H1 (cell line): ENCODE data around the gene SLC20A1. TPM values are rescaled to one million over a fixed set of nuclear protein-coding genes. Genes with fewer than 3 reads are reported as not detected.

Experiments used
- CTCF ChIA-PET: fragments of 300-600 bp; sonication (Branson Sonifier 250); formaldehyde crosslinking; loops from one replicate; lab custom pipeline; 2021; ENCODE audit not compliant: partially characterized antibody; lab: Charles Lee
- POLR2A ChIA-PET: fragments of 300-600 bp; sonication (Branson Sonifier 250); formaldehyde crosslinking; loops from one replicate; lab custom pipeline; 2021; ENCODE audit warnings: inconsistent platforms; ENCODE audit not compliant: partially characterized antibody; lab: Charles Lee
- DNase-seq, 2 experiments: peaks; one replicate each; pipeline versions ENCODE4 v3.0.0 to v3.0.0-alpha.2; 2010 to 2022; ENCODE audit warnings: low spot score in 2 of 2, low read depth in 1 of 2, mixed read lengths in 1 of 2
- FAIRE-seq: peaks from 2 replicates; lab custom pipeline; 2011; peaks lifted over from hg19 to GRCh38; lab: Jason Lieb, UNC
- H2AFZ ChIP-seq: 2 replicates; pipeline ENCODE4 v1.8.1; 2012; ENCODE audit warnings: low read length, inconsistent platforms
- H2AK5ac ChIP-seq: 2 replicates; pipeline ENCODE4 v1.6.1; 2013; ENCODE audit warnings: low read depth, low read length
- H2BK120ac ChIP-seq: replicated peaks from 2 replicates; pipeline ENCODE3; 2013; ENCODE audit warnings: low read depth, low read length, inconsistent platforms
- H2BK12ac ChIP-seq: 2 replicates; pipeline ENCODE4 v1.6.1; 2013; ENCODE audit warnings: low read depth, low read length
- H2BK15ac ChIP-seq: 2 replicates; pipeline ENCODE4 v1.6.1; 2013; ENCODE audit warnings: low read length
- H2BK20ac ChIP-seq: 2 replicates; pipeline ENCODE4 v1.6.1; 2013; ENCODE audit warnings: low read length
- H2BK5ac ChIP-seq: 2 replicates; pipeline ENCODE4 v1.6.1; 2013; ENCODE audit warnings: low read depth, low read length
- H3K14ac ChIP-seq: 2 replicates; pipeline ENCODE4 v1.6.1; 2013; ENCODE audit warnings: inconsistent platforms; ENCODE audit not compliant: insufficient read length
- H3K18ac ChIP-seq: 2 replicates; pipeline ENCODE4 v1.6.1; 2013; ENCODE audit warnings: low read length; ENCODE audit errors: extremely low read depth
- H3K23ac ChIP-seq: 2 replicates; pipeline ENCODE4 v1.6.1; 2013; ENCODE audit warnings: inconsistent platforms; ENCODE audit not compliant: insufficient read length
- H3K23me2 ChIP-seq: 2 replicates; pipeline ENCODE4 v1.6.1; 2013; ENCODE audit warnings: low read depth, low read length
- H3K27ac ChIP-seq: 2 replicates; pipeline ENCODE4 v1.6.1; 2011; ENCODE audit warnings: low read depth, low read length, inconsistent platforms
- H3K27me3 ChIP-seq, 4 experiments: replicated peaks in 1 of 4; 1 replicate in 1 of 4; 2 replicates in 3 of 4; pipeline versions ENCODE4 v1.6.1 to v1.8.1; 2011 to 2013; ENCODE audit warnings: low read length in 3 of 4, mild to moderate bottlenecking in 3 of 4, inconsistent platforms in 2 of 4, mixed read lengths in 2 of 4, moderate library complexity in 1 of 4; ENCODE audit not compliant: control insufficient read depth in 3 of 4, insufficient read depth in 3 of 4; ENCODE audit errors: extremely low read depth in 1 of 4
- H3K36me3 ChIP-seq, 4 experiments: 2 replicates each; pipeline versions ENCODE4 v1.6.1 to v1.8.1; 2011 to 2013; ENCODE audit warnings: mild to moderate bottlenecking in 4 of 4, low read length in 3 of 4, moderate library complexity in 2 of 4, control low read depth in 1 of 4, inconsistent platforms in 1 of 4; ENCODE audit not compliant: insufficient read depth in 4 of 4, control insufficient read depth in 2 of 4
- H3K4ac ChIP-seq: replicated peaks from 2 replicates; pipeline ENCODE3; 2013; ENCODE audit warnings: low read length, low read depth, mixed read lengths, inconsistent platforms; ENCODE audit not compliant: insufficient read length
- H3K4me1 ChIP-seq, 4 experiments: replicated peaks in 1 of 4; 1 replicate in 1 of 4; 2 replicates in 3 of 4; pipeline versions ENCODE4 v1.6.1 to v1.8.1; 2011 to 2013; ENCODE audit warnings: low read length in 3 of 4, inconsistent platforms in 2 of 4, mixed read lengths in 1 of 4; ENCODE audit not compliant: insufficient read depth in 4 of 4, control insufficient read depth in 3 of 4
- H3K4me2 ChIP-seq, 2 experiments: 2 replicates each; pipeline versions ENCODE4 v1.6.1 to v1.8.1; 2011 to 2013; ENCODE audit warnings: low read depth in 2 of 2, low read length in 2 of 2, control low read depth in 1 of 2, inconsistent platforms in 1 of 2, mild to moderate bottlenecking in 1 of 2; ENCODE audit not compliant: insufficient read depth in 1 of 2
- H3K4me3 ChIP-seq, 4 experiments: fragments of 200-600, 300-600 bp in 1 of 4; sonication (generic), shearing (Covaris generic), sonication (Bioruptor Twin) in 1 of 4; 2 replicates each; pipeline versions ENCODE4 v1.5.1 to v1.8.1; 2011 to 2016; ENCODE audit warnings: low read length in 4 of 4, low read depth in 3 of 4, control low read depth in 2 of 4, inconsistent platforms in 2 of 4, mild to moderate bottlenecking in 2 of 4, mixed read lengths in 1 of 4, moderate library complexity in 1 of 4; ENCODE audit not compliant: insufficient read depth in 2 of 4; ENCODE audit errors: extremely low read depth in 1 of 4
- H3K56ac ChIP-seq: replicated peaks from 2 replicates; pipeline ENCODE3; 2013; ENCODE audit warnings: low read depth, mild to moderate bottlenecking, mixed read lengths, low read length, inconsistent platforms; ENCODE audit not compliant: insufficient read length
- H3K79me1 ChIP-seq: 2 replicates; pipeline ENCODE4 v1.6.1; 2013; ENCODE audit warnings: low read depth, low read length, control low read depth
- H3K79me2 ChIP-seq, 2 experiments: 2 replicates each; pipeline versions ENCODE4 v1.6.1 to v1.8.1; 2012 to 2013; ENCODE audit warnings: low read length in 2 of 2, mild to moderate bottlenecking in 2 of 2, inconsistent platforms in 1 of 2; ENCODE audit not compliant: insufficient read depth in 2 of 2, control insufficient read depth in 1 of 2
- H3K9ac ChIP-seq, 4 experiments: replicated peaks in 1 of 4; 1 replicate in 1 of 4; 2 replicates in 3 of 4; pipeline versions ENCODE4 v1.6.1 to v1.8.1; 2011 to 2013; ENCODE audit warnings: low read depth in 3 of 4, low read length in 3 of 4, control low read depth in 2 of 4, mild to moderate bottlenecking in 2 of 4, moderate library complexity in 2 of 4, inconsistent platforms in 1 of 4; ENCODE audit errors: extremely low read depth in 1 of 4
- H3K9me3 ChIP-seq, 2 experiments: 2 replicates each; pipeline versions ENCODE4 v1.6.1 to v1.8.1; 2012 to 2013; ENCODE audit warnings: mild to moderate bottlenecking in 2 of 2, moderate library complexity in 2 of 2, control low read depth in 1 of 2, inconsistent platforms in 1 of 2, low read depth in 1 of 2, low read length in 1 of 2, mixed read lengths in 1 of 2; ENCODE audit not compliant: insufficient read depth in 2 of 2
- H4K20me1 ChIP-seq, 2 experiments: replicated peaks in 1 of 2; 2 replicates each; pipeline versions ENCODE3 to v1.8.1; 2011 to 2013; ENCODE audit warnings: inconsistent platforms in 2 of 2, low read length in 2 of 2, mild to moderate bottlenecking in 1 of 2; ENCODE audit not compliant: insufficient read depth in 2 of 2, control insufficient read depth in 1 of 2
- H4K5ac ChIP-seq: 2 replicates; pipeline ENCODE4 v1.6.1; 2013; ENCODE audit warnings: low read length, low read depth, mixed read lengths, inconsistent platforms; ENCODE audit not compliant: insufficient read length
- H4K8ac ChIP-seq: 2 replicates; pipeline ENCODE4 v1.8.0; 2013; ENCODE audit warnings: mild to moderate bottlenecking, moderate library complexity, low read length, inconsistent platforms; ENCODE audit not compliant: insufficient read depth; ENCODE audit errors: extremely low read depth
- H4K91ac ChIP-seq: replicated peaks from 2 replicates; pipeline ENCODE3; 2013; ENCODE audit warnings: low read length, mixed read lengths, inconsistent platforms; ENCODE audit not compliant: insufficient read length
- ATF3 ChIP-seq: IDR thresholded peaks from 2 replicates; pipeline ENCODE4 v1.6.1; 2011; ENCODE audit warnings: low read depth, mild to moderate bottlenecking, low read length; ENCODE audit not compliant: insufficient read depth
- CBX8 ChIP-seq: fragments of 300-800, 300-1000 bp; sonication (generic); IDR thresholded peaks from 2 replicates; pipeline ENCODE4 v1.7.1; 2016; ENCODE audit warnings: low read depth, low read length, borderline replicate concordance
- CEBPB ChIP-seq: IDR thresholded peaks from 2 replicates; pipeline ENCODE4 v1.6.1; 2012; ENCODE audit warnings: low read depth, low read length
- KDM5A ChIP-seq: fragments of 200-600 bp; IDR thresholded peaks from 2 replicates; pipeline ENCODE4 v1.7.1; 2012; ENCODE audit warnings: mild to moderate bottlenecking, low read length, inconsistent platforms, mixed read lengths
- NRF1 ChIP-seq: IDR thresholded peaks from 2 replicates; pipeline ENCODE4 v1.6.1; 2011; ENCODE audit warnings: mild to moderate bottlenecking, low read depth, low read length, improper control_type of control experiment
- POU5F1 ChIP-seq: IDR thresholded peaks from 2 replicates; pipeline ENCODE4 v1.6.1; 2011; ENCODE audit warnings: low read depth, mild to moderate bottlenecking, low read length, moderate library complexity
- RBBP5 ChIP-seq: IDR thresholded peaks from 2 replicates; pipeline ENCODE4 v1.7.1; 2012; ENCODE audit warnings: low read depth, mild to moderate bottlenecking, inconsistent platforms, low read length, moderate library complexity, borderline replicate concordance
- RFX5 ChIP-seq: IDR thresholded peaks from 2 replicates; pipeline ENCODE4 v1.6.1; 2011; ENCODE audit warnings: low read depth, low read length, improper control_type of control experiment, borderline replicate concordance
- SIX5 ChIP-seq: IDR thresholded peaks from 2 replicates; pipeline ENCODE4 v1.6.1; 2011; ENCODE audit warnings: mild to moderate bottlenecking, low read depth, low read length
- SP1 ChIP-seq: IDR thresholded peaks from 2 replicates; pipeline ENCODE4 v1.6.1; 2011; ENCODE audit warnings: low read depth, low read length
- SP4 ChIP-seq: IDR thresholded peaks from 2 replicates; pipeline ENCODE4 v1.6.1; 2012; ENCODE audit warnings: low read length, inconsistent platforms
- SUZ12 ChIP-seq: fragments of 200-600 bp; sonication (generic); IDR thresholded peaks from 2 replicates; pipeline ENCODE4 v1.6.1; 2012; ENCODE audit warnings: mild to moderate bottlenecking, inconsistent platforms, low read length, moderate library complexity, mixed read lengths
- TCF12 ChIP-seq: IDR thresholded peaks from 2 replicates; pipeline ENCODE4 v1.6.1; 2011; ENCODE audit warnings: low read depth, mild to moderate bottlenecking, low read length
- TEAD4 ChIP-seq: IDR thresholded peaks from 2 replicates; pipeline ENCODE4 v1.6.1; 2012; ENCODE audit warnings: low read depth, low read length, inconsistent platforms, mixed read lengths
- WGBS, 2 experiments: shearing (Covaris generic) in 1 of 2; methylation state at CpG; one replicate each; pipeline versions ENCODE4 v1.1.6 to v1.1.7; 2013 to 2015; ENCODE audit warnings: low lambda C conversion rate in 2 of 2, mixed read lengths in 2 of 2, inconsistent platforms in 1 of 2, low coverage in 1 of 2, missing lambda C conversion rate in 1 of 2; ENCODE audit not compliant: insufficient replicate concordance in 2 of 2, insufficient coverage in 1 of 2, insufficient read length in 1 of 2; ENCODE audit errors: extremely low coverage in 1 of 2, missing lambda C conversion rate in 1 of 2; 5-methylcytosine and 5-hydroxymethylcytosine counted together
- polyA plus RNA-seq, 7 experiments: library from polyadenylated mRNA; depleted of rRNA in 3 of 7; stranded (reverse) in 5 of 7; unstranded in 2 of 7; fragments of >200 nt in 5 of 7; fragments of 200-250 nt in 2 of 7; gene quantifications; 1 replicate in 5 of 7; 2 replicates in 1 of 7; 4 replicates in 1 of 7; pipeline versions ENCODE4 v1.2.1 to v1.2.3, GENCODE V29; 2011 to 2013; ENCODE audit warnings: missing spikeins in 2 of 7, mixed read lengths in 2 of 7
- total RNA-seq: library from RNA; stranded (reverse); fragmentation: NEBNext Ultra II Directional; extraction: Animal tissue kit (Norgen Biotek cat#: 25700); gene quantifications from 2 replicates; pipeline ENCODE4 v1.2.1, GENCODE V29; 2021

SLC20A1 gene
- total and polyA plus RNA-seq, 2 of the 8 experiments (the other 6 are each of a cell fraction or from before 2014, with no cell fraction given), result 42.6 to 105 TPM

- WGBS, 2 experiments, result 94% methylated on average over 4 of the region's 4 CpGs; no CpG with 5 or more reads in 1 of the 2 experiments
- H3K4me2 ChIP-seq, result no peak overlapping the region
- H2BK12ac ChIP-seq, result no peak overlapping the region
- no peaks in the 10 kb centered on the region for H3K4me1 ChIP-seq
- H2BK120ac ChIP-seq, result no peak overlapping the region
- CTCF ChIA-PET, result interaction anchor here (0.7 to 1.5 kb wide), 2 partner anchors 33 to 69 kb away, joined by 4 read pairs; no protein-coding TSS in a partner anchor
- H4K8ac ChIP-seq, result no peak overlapping the region
- no peak overlapping the region for H2BK15ac ChIP-seq
- no peak overlapping the region for H2BK5ac ChIP-seq
- no peak overlapping the region for H2BK20ac ChIP-seq
- DNase-seq (no peak), FAIRE-seq (no peak)
- H3K9ac ChIP-seq, result no peak overlapping the region
- H3K9me3 ChIP-seq, result no peaks in the 10 kb centered on the region
- H3K27ac ChIP-seq, result no peak overlapping the region
- H3K23me2 ChIP-seq, result no peaks in the 10 kb centered on the region
- no peak overlapping the region for H2AK5ac ChIP-seq
- H3K4me3 ChIP-seq, result no peak overlapping the region
- no peak overlapping the region for H3K18ac ChIP-seq
- H3K56ac ChIP-seq, result no peak overlapping the region
- H4K20me1 ChIP-seq, result peaks cover 4 to 9% of the 10 kb centered on the region in 2 experiments
- no peak overlapping the region for H3K4ac ChIP-seq
- H3K36me3 ChIP-seq, result peaks cover 43 to 92% (median 82%) of the 10 kb centered on the region in 4 experiments
- H2AFZ ChIP-seq, result no peak overlapping the region
- H3K79me2 ChIP-seq, result peaks cover 0 to 4% of the 10 kb centered on the region in 2 experiments; a peak in 1 of 4 replicates
- H3K27me3 ChIP-seq, result no peaks in the 10 kb centered on the region
- POLR2A ChIA-PET, result interaction anchor here (11.5 to 11.6 kb wide), 2 partner anchors 9 to 11 kb away, joined by 122 to 146 read pairs; partner anchors contain the start of gene SLC20A1
- no peak overlapping the region for H4K91ac ChIP-seq
- H3K79me1 ChIP-seq, result no peaks in the 10 kb centered on the region
- H3K23ac ChIP-seq, result no peak overlapping the region
- no peak overlapping the region for H4K5ac ChIP-seq
- H3K14ac ChIP-seq, result no peak overlapping the region
- TF ChIP-seq RFX5 (no peak), RBBP5 (no peak), TCF12 (no peak), NRF1 (no peak), ATF3 (no peak), CEBPB (no peak), SP4 (no peak), SIX5 (no peak), SP1 (no peak), KDM5A (no peak), CBX8 (no peak), TEAD4 (no peak), POU5F1 (no peak), SUZ12 (no peak)
These were observed 10.9 kb downstream of the SLC20A1 start for GRCh38 chr2:112656679-112657078.
